NCI-H460 (cell line): ENCODE results near the gene CNIH1. TPM values are rescaled to one million over a fixed set of nuclear protein-coding genes. Genes with fewer than 3 reads are reported as not detected.
A peak's percentile ranks its signal among the peaks of the same experiment; 100 is the strongest.
"Not testable (repeated sequence)": the region's sequence is repeated elsewhere in the genome, so short reads cannot be mapped to it uniquely, and the experiment has no call there.

Experiments
- DNase-seq: peaks from one replicate; pipeline ENCODE4 v3.0.0-alpha.2; 2016; ENCODE audit warnings: low read depth; ENCODE audit errors: extremely low read depth
- total RNA-seq: library from RNA; depleted of rRNA; stranded (reverse); fragments of >200 nt; shearing (Covaris generic); gene quantifications from 2 replicates; pipeline ENCODE4 v1.2.3, GENCODE V29; 2014

Gene CNIH1
- total RNA-seq, 1 experiment from 2014 or later, result 351 TPM

GRCh38 chr14:54437954-54438353, 3.2 kb downstream of the CNIH1 start:
- DNase-seq, result not testable (repeated sequence)

- no peak for DNase-seq
Measured at GRCh38 chr14:54435500-54435981, 5.6 kb downstream of the CNIH1 start.

DNA sequence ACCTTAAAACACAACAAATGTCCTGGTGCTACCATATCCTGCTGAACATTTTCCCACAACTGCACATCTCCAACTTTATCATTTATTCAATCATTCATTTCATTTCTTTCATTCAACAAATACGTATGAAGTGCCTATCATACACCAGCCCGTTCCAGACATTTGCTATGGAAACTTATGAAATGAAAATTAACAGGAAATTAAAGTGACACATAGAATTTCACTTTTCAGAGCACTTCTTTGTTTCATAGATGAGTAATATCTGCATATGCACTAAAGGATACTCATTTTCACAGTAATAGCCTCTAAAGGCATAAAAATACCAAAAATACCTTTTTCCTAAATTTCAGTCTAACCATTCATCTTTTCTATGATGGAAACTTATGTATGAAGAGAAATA, 12.6 kb downstream of the CNIH1 start:
- no peak for DNase-seq

DNA sequence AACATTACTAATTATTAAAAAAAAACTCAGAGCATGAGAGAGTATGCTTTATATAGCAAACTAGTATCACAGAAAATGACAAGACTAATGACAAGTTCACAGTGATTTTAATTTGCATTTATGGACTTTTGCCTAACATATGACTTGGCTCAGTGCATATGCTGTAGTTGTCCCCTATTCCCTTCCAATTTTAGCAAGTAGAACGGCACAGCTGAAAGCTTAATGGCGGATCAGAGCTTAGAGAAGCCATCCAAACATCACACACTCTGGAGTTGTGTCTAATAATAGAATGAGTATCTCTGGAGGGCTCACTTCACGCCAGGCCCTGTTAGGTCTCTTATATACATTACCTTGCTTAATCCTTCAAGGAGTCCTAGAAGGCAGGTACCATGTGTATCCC, 13.3 kb downstream of the CNIH1 start:
- no peak for DNase-seq

- no peak for DNase-seq
Measured at GRCh38 chr14:54425537-54426274, 15.5 kb downstream of the CNIH1 start.

DNA sequence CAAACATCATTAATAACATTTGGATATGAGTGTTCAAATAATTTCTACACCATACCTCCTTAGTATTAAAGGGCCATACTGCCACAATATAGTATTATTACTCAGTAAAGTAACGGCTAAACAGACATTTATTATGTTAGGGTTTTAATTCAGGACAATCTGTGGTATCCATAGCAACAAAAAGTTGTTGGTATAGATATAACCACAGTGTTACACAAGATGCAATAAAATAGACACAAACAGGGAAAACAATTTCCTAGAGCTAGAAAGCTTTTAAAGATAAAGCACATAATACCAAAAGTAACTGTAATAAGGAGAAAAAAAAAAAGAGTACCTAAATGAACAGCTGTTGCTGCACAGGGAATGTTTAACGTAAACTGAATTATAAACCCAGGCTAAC, 16.1 kb downstream of the CNIH1 start:
- DNase-seq, result no peak

GRCh38 chr14:54424479-54424901, 16.7 kb downstream of the CNIH1 start:
- no peak for DNase-seq

GRCh38 chr14:54423991-54424390, 17.2 kb downstream of the CNIH1 start:
- DNase-seq, result no peak

- peak; percentile 45 for DNase-seq
Measured at GRCh38 chr14:54420478-54421142, 20.6 kb downstream of the CNIH1 start.

DNA sequence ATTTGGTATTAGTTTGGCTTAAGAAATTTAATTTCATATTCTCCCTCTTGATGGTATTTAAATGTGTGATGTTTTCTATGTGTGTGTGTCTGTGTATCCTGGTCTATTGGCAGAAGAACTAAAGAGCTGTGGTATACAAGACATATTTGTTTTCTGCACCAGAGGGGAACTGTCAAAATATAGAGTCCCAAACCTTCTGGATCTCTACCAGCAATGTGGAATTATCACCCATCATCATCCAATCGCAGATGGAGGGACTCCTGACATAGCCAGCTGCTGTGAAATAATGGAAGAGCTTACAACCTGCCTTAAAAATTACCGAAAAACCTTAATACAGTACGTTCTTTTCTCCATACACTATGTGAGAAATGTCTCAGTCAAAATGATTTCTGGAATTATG, 29.8 kb downstream of the CNIH1 start:
- DNase-seq, result no peak

GRCh38 chr14:54410215-54410614, 31.0 kb downstream of the CNIH1 start:
- DNase-seq, result no peak

DNA sequence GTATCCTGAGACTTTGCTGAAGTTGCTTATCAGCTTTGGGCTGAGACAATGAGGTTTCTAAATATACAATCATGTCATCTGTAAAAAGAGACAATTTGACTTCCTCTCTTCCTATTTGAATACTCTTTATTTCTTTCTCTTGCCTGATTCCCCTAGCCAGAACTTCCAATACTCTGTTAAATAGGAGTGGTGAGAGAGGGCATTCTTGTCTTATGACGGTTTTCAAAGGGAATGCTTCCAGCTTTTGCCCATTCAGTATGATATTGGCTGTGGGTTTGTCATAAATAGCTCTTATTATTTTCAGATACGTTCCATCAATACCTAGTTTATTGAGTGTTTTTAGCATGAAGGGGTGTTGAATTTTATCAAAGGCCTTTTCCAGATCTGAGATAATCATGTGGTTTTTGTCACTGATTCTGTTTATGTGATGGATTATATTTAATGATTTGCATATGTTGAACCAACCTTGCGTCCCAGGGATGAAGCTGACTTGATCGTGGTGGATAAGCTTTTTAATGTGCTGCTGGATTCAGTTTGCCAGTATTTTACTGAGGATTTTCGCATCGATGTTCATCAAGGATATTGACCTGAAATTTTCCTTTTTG, 37.7 kb downstream of the CNIH1 start:
- not testable (repeated sequence) for DNase-seq

- no peak for DNase-seq
Measured at GRCh38 chr14:54399560-54399959, 41.6 kb downstream of the CNIH1 start.

DNA sequence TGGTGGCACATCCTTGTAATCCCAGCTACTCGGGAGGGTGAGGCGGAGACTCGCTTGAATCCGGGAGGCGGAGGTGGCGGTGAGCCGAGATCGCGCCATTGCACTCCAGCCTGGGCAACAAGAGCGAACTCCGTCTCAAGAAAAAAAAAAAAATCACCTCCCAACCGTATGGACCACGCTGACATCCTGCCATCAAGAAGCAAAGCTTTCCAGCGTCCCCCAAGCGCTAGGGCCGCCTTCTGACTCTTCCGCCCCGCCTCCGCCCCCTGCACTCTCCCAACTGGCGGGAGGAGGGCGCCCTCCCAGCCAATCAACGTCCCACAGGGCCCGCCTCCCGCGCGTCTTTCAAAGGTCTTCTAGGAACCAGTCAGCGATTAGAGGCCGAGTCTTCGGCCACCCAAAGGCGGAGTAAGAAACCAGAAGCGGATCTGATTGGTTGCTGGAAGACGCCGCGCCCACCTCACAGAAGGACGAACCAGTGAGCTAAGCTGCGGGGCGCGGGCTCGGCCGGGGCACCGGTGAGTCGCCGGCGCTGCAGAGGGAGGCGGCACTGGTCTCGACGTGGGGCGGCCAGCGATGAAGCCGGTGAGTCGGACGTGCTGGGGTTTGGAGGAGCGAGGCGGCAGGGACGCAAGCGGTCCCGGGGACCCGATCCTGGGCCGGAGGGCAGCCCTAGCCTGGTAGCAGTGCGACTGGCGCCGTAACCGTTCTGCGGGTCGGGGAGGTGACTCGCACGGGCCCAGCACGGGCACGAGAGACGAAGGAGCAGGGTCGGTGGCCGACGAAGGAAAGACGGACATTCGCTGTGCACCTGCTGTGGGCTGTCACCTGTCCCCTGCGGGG, 44.5 kb downstream of the CNIH1 start, which contains the start of gene CDKN3:
Gene CDKN3, plus strand, starts transcription at position 515 of the 843 bp plus-strand sequence. Its CDS starts 62 bp downstream, at position 577.
- DNase-seq, result peak; percentile 100

DNA sequence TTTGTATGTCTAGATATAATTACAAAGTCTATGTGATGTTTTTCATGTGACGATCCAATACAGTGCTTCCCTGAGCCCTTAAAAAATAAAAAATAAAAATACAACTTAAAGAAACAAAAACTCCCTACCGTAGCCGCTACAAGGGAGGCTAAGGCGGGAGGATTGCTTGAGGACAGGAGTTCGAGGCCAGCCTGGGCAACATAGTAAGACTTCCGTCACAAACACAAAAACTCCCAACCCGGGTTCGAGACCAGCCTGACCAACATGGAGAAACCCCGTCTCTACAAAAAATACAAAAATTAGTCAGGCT, 45.0 kb downstream of the CNIH1 start:
- DNase-seq, result no peak

- no peak for DNase-seq
Measured at GRCh38 chr14:54395716-54396115, 45.5 kb downstream of the CNIH1 start.

DNA sequence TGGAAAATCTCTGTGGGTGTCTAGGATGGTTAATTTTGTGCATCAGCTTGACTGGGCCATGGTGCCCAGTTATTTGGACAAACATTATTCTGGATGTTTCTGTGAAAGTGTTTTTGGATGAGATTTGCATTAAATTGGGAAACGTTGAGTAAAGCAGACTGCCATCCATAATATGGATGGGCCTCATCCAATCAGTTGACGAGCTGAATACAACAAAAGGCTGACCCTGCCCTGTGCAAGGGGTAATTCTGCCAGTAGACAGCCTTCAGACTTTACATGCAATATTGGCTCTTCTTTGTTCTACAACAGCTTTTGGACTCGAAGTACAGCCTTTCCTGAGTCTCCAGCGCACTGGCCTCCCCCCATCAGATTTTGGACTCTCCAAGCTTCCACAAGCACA, 45.9 kb downstream of the CNIH1 start:
- DNase-seq, result no peak

- no peak for DNase-seq
Measured at GRCh38 chr14:54394596-54394995, 46.6 kb downstream of the CNIH1 start.

GRCh38 chr14:54392986-54393884, 47.9 kb downstream of the CNIH1 start:
- DNase-seq, result not testable (repeated sequence)
